GM19193 (cell line): ENCODE results near the gene PI4K2A.
A peak's percentile ranks its signal among the peaks of the same experiment; 100 is the strongest.

ENCODE experiments used
- POLR2A ChIP-seq: IDR thresholded peaks from 4 replicates; pipeline ENCODE4 v1.6.1; 2011; ENCODE audit not compliant: insufficient read depth, insufficient read length; ENCODE audit errors: extremely low read depth

Gene PI4K2A

GRCh38 chr10:97612386-97612785 lies 28.1 kb upstream of the PI4K2A start:
- TF ChIP-seq POLR2A, result no peak

GRCh38 chr10:97618285-97618684 lies 22.2 kb upstream of the PI4K2A start:
- TF ChIP-seq POLR2A, result no peak

GRCh38 chr10:97618733-97619132 lies 21.7 kb upstream of the PI4K2A start:
- no peak for TF ChIP-seq POLR2A

GRCh38 chr10:97623277-97623676 lies 17.2 kb upstream of the PI4K2A start:
- no peak for TF ChIP-seq POLR2A

GRCh38 chr10:97627731-97628130 lies 12.7 kb upstream of the PI4K2A start:
- TF ChIP-seq POLR2A, result no peak

- TF ChIP-seq POLR2A, result no peak
Measured at GRCh38 chr10:97628228-97628627, 12.2 kb upstream of the PI4K2A start.

- no peak for TF ChIP-seq POLR2A
Measured at GRCh38 chr10:97629289-97629688, 11.2 kb upstream of the PI4K2A start.

GRCh38 chr10:97631098-97631497 lies 9.4 kb upstream of the PI4K2A start:
- no peak for TF ChIP-seq POLR2A

GRCh38 chr10:97632949-97633884 lies 7.3 kb upstream of the PI4K2A start, which contains the start of gene MORN4:
TSS of gene MORN4 (minus strand) at chr10:97633500. CDS start at chr10:97619653, 13,847 bp downstream.
- TF ChIP-seq POLR2A, result peak; percentile 33

- no peak for TF ChIP-seq POLR2A
Measured at GRCh38 chr10:97633921-97634320, 6.5 kb upstream of the PI4K2A start.

- TF ChIP-seq POLR2A, result no peak
Measured at GRCh38 chr10:97635577-97635976, 4.9 kb upstream of the PI4K2A start.

- no peak for TF ChIP-seq POLR2A
Measured at GRCh38 chr10:97640868-97641811, 669 bp downstream of the PI4K2A start.

GRCh38 chr10:97643441-97643985 lies 3.0 kb downstream of the PI4K2A start:
- no peak for TF ChIP-seq POLR2A

- TF ChIP-seq POLR2A, result no peak
Measured at GRCh38 chr10:97644936-97645335, 4.5 kb downstream of the PI4K2A start.

GRCh38 chr10:97647556-97647955 lies 7.1 kb downstream of the PI4K2A start:
- TF ChIP-seq POLR2A, result no peak
